GM20431 (cell line): ENCODE data around the gene C18orf63.

Experiments used
- in situ Hi-C: fragments of 300-500 bp; cut with MseI, MboI; formaldehyde crosslinking; loops from one replicate; pipeline ENCODE4 v1.15.0; 2020; ENCODE audit warnings: low sequenced_read_pairs; ENCODE audit not compliant: unreplicated experiment

The C18orf63 gene

DNA sequence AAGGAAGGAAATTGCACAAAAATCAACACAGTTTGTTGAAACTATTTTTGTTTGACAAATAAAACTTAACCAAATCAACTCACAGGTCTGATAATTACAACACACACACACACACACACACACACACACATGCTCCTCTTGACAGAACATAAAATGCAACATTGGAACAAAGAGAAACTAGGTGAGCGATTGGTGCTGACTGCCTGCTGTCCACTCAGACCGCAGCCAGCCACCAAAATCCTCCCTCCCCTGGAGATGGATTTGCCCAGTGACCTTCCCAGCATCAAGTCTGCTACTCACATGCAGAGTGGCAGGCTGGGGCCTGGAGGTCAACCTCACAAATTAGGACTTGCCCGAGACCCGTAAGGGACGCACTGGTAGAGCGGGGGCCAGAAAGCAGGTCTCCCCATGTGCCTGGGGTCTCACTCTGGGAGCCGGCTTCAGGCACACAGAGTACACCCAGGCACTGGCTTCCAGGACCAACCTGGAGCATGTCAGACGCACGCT is 80.1 kb downstream of the C18orf63 start:
- in situ Hi-C loops, result no loop called here

DNA sequence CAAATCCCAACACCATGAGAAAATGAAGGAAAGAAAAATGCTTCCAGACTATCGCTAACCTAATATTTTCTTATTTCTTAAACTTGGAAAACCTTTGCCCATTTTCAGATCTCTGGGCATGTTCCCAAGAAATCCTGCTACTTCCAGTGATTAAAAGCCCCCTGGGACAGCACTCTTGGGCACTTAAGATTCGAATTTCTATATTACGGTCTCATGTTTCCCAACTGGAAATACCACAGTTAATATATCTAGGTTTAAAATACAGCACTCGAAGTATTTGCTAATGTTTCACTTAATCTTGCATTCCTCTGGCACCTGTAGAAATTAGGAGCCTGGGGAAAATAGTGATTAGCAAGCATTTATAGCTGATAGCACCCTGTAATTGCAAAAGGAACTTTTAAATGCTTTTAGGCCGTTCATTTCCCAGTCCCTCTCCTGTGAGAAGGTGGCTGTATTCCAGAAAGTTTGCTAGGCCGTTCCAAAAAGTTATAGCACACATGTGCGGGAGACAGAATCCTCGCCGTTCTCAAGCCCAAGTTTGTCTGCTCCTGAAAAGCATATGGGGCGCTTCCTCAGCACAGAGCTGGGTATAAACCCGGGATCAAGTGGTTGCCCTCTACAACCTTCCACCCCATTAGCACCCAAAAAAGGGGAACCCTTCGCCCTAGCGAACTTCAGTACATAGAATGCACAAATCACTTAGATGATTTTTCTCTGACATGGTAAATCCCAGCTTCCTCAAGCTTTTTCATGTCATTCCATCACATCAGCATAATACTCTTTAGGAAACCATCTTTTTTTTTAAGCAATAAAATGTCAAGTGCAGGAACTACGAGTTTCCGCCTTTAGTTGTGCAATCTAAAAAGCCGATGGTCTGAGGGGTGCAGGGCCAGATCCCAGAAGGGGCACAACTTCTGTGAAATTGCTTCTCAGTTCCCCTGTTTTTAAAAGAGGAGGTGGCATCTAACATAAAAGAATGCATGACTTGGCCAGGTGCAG is 80.8 kb downstream of the C18orf63 start:
- in situ Hi-C loops, result no loop called here

GRCh38 chr18:74397572-74397971 is 81.9 kb downstream of the C18orf63 start:
- in situ Hi-C loops, result no loop called here

DNA sequence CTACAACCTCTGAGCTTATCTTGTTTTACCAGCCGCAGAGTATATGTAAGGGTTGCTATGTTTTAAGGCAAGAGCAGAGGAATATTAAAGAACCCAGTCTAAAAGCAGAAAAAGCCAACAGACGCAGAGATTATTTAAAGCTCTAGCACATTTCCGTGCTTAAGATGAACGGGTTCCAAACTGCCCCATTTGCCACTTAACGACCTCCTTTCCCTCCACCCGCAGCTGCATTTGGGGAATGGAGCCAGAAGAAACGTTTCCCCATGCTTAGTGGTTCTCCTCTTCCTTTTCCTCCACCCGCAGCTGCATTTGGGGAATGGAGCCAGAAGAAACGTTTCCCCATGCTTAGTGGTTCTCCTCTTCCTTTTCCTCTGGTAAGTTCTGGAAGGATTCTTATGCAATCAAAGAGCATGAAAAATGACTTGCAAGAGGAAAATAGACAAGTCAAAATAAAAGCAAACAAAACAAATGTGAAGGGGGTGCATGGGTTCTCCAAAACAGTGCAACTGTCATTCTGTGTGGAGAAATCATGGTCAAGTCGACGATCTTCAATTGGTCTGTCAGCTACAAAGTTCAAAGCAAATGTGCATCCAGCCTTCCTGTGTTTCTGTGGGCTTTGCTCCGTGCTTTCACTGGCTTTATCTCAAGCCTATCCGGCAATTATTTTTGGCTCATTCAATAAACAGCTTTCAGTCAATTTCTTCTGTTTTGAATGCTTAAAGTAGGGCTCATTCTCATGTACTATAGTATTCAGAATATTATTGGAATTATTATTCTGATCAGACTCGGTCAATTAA is 83.7 kb downstream of the C18orf63 start:
- in situ Hi-C loops, result no loop called here

DNA sequence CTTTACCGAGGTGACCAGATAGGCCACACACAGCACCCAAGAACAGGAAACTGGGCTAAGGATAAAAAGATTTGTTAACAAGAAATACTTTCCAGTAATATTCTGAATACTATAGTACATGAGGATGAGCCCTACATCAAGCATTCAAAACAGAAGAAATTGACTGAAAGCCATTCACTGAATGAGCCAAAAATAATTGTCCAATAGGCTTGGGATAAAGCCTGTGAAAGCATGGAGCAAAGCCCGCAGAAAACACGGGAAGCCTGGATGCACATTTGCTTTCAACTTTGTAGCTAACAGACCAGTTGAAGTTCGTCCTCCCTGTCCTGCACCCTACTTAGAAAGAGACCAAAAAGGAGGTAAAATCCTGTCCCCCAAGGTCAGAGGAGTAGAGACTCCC is 85.2 kb downstream of the C18orf63 start:
- in situ Hi-C loops, result no loop called here

DNA sequence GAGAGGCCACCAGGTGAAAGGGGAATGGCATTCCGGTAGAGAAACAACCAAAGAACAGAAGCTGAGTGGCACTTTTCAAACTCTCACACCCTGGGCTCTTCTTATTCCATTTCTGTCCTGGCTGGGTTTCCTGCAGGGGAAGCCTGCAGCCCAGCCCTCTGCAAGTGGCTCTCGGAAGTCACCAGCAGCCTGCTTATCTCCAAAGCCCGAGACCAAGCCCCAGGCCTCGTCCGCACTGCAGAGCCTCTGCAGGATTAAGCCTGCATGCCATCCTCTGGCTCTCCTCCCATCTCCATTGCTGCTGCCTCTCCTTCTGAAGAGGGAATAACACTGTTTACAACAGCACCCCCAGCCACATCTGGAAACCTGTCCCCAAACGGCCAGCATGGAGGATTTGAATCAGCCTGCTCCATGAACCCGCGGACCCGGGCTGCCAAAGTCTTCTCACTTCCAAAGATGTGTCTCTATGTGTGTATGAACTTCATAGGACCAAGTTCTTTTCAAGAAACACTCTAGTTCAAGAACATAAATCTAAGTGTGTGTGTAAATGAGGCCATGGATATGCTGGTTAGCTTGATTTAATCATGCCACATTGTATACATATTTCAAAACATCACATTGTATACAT is 87.3 kb downstream of the C18orf63 start:
- in situ Hi-C loops, result no loop called here

- in situ Hi-C loops, result no loop called here
Measured at GRCh38 chr18:74407888-74408287, 92.2 kb downstream of the C18orf63 start.
